Measurements from ENCODE around the gene H6PD. TPM values are rescaled to one million over a fixed set of nuclear protein-coding genes. Genes with fewer than 3 reads are reported as not detected.
A peak's percentile ranks its signal among the peaks of the same experiment; 100 is the strongest.

H6PD gene
- total RNA-seq, 1 donor from 2014 or later, result 43.7 TPM

- no peaks in the 10 kb centered on the region for H3K27me3 ChIP-seq
- peak; percentile 57 for DNase-seq
- peaks cover 11% of the 10 kb centered on the region for H3K36me3 ChIP-seq
- TF ChIP-seq CTCF (IDR thresholded peaks at IDR 0.05), result no peak
- intact Hi-C loops (cut with DNase I), result no loop called here
- H3K4me1 ChIP-seq, result peaks cover 79% of the 10 kb centered on the region
- ATAC-seq, result peak; percentile 2
- no peaks in the 10 kb centered on the region for H3K9me3 ChIP-seq
- peak overlapping the region; percentile 26 for H3K4me3 ChIP-seq
- peak overlapping the region; percentile 83 for H3K27ac ChIP-seq
These were observed 7.3 kb downstream of the H6PD start for GRCh38 chr1:9241891-9242290.

GRCh38 chr1:9242338-9242969 is 7.9 kb downstream of the H6PD start:
- ATAC-seq (peak; percentile 80), DNase-seq (peak; percentile 88)
- H3K27ac ChIP-seq, result peak overlapping the region; percentile 83
- H3K36me3 ChIP-seq, result peaks cover 17% of the 10 kb centered on the region
- no peaks in the 10 kb centered on the region for H3K9me3 ChIP-seq
- H3K4me3 ChIP-seq, result peak overlapping the region; percentile 26
- no peak for TF ChIP-seq CTCF (IDR thresholded peaks at IDR 0.05)
- peaks cover 74% of the 10 kb centered on the region for H3K4me1 ChIP-seq
- intact Hi-C loops (cut with DNase I), result no loop called here
- H3K27me3 ChIP-seq, result no peaks in the 10 kb centered on the region

- ATAC-seq, result no peak
- Histone ChIP-seq H3K27ac (peak overlapping the region; percentile 83), H3K9me3 (no peaks in the 10 kb centered on the region), H3K36me3 (peaks cover 22% of the 10 kb centered on the region), H3K4me1 (peaks cover 66% of the 10 kb centered on the region), H3K27me3 (no peaks in the 10 kb centered on the region), H3K4me3 (peak overlapping the region; percentile 26)
- intact Hi-C loops (cut with DNase I), result no loop called here
- peak; percentile 33 for DNase-seq
- TF ChIP-seq CTCF (IDR thresholded peaks at IDR 0.05), result no peak
These were observed 8.6 kb downstream of the H6PD start for GRCh38 chr1:9243066-9243739.

- ATAC-seq (peak; percentile 67), DNase-seq (peak; percentile 67)
- TF ChIP-seq CTCF (IDR thresholded peaks at IDR 0.05), result no peak
- no peak overlapping the region for H3K4me3 ChIP-seq
- H3K9me3 ChIP-seq, result no peaks in the 10 kb centered on the region
- peaks cover 22% of the 10 kb centered on the region for H3K36me3 ChIP-seq
- peak overlapping the region; percentile 68 for H3K27ac ChIP-seq
- no peaks in the 10 kb centered on the region for H3K27me3 ChIP-seq
- peaks cover 56% of the 10 kb centered on the region for H3K4me1 ChIP-seq
- intact Hi-C loops (cut with DNase I), result no loop called here
These were observed 10.1 kb downstream of the H6PD start for GRCh38 chr1:9244501-9245229.

DNA sequence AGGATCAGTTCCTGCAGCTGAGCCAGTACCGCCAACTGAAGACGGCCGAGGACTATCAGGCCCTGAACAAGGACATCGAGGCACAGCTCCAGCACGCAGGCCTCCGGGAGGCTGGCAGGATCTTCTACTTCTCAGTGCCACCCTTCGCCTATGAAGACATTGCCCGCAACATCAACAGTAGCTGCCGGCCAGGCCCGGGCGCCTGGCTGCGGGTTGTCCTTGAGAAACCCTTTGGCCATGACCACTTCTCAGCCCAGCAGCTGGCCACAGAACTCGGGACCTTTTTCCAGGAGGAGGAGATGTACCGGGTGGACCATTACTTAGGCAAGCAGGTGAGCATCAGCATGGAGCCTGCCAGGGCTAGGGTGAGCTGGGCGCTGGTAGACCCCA is 10.7 kb downstream of the H6PD start:
- peaks cover 55% of the 10 kb centered on the region for H3K4me1 ChIP-seq
- DNase-seq, result peak; percentile 62
- intact Hi-C loops (cut with DNase I), result no loop called here

More for the DNA sequence above, 10.7 kb downstream of the H6PD start:
- Histone ChIP-seq H3K9me3 (no peaks in the 10 kb centered on the region), H3K4me3 (no peak overlapping the region), H3K27ac (peak overlapping the region; percentile 68), H3K27me3 (no peaks in the 10 kb centered on the region), H3K36me3 (peaks cover 22% of the 10 kb centered on the region)
- no peak for ATAC-seq
- no peak for TF ChIP-seq CTCF (IDR thresholded peaks at IDR 0.05)

Measured in upper lobe of right lung (tissue), 1 donor.